Skeletal muscle satellite cell (primary cell): ENCODE data around the gene GALNT9.

Experiments used
- H3K27me3 ChIP-seq: 2 replicates; pipeline ENCODE4 v1.7.0; 2013; ENCODE audit warnings: low read length; ENCODE audit not compliant: control insufficient read depth, insufficient read depth
- H3K36me3 ChIP-seq: 2 replicates; pipeline ENCODE4 v1.7.0; 2013; ENCODE audit warnings: mild to moderate bottlenecking, control low read depth, low read length; ENCODE audit not compliant: insufficient read depth
- H3K4me1 ChIP-seq: 2 replicates; pipeline ENCODE4 v1.7.0; 2013; ENCODE audit warnings: low read length; ENCODE audit not compliant: control insufficient read depth, insufficient read depth
- H3K4me2 ChIP-seq: 2 replicates; pipeline ENCODE4 v1.7.0; 2013; ENCODE audit warnings: mild to moderate bottlenecking, low read length
- H3K4me3 ChIP-seq: 2 replicates; pipeline ENCODE4 v1.7.0; 2013; ENCODE audit warnings: low read length
- H3K9ac ChIP-seq: 2 replicates; pipeline ENCODE4 v1.7.0; 2013; ENCODE audit warnings: mild to moderate bottlenecking, low read depth, low read length, moderate library complexity
- H3K9me3 ChIP-seq: replicated peaks from 2 replicates; pipeline ENCODE4 v1.7.0; 2013; ENCODE audit warnings: mild to moderate bottlenecking, control low read depth, low read length

The GALNT9 gene

DNA sequence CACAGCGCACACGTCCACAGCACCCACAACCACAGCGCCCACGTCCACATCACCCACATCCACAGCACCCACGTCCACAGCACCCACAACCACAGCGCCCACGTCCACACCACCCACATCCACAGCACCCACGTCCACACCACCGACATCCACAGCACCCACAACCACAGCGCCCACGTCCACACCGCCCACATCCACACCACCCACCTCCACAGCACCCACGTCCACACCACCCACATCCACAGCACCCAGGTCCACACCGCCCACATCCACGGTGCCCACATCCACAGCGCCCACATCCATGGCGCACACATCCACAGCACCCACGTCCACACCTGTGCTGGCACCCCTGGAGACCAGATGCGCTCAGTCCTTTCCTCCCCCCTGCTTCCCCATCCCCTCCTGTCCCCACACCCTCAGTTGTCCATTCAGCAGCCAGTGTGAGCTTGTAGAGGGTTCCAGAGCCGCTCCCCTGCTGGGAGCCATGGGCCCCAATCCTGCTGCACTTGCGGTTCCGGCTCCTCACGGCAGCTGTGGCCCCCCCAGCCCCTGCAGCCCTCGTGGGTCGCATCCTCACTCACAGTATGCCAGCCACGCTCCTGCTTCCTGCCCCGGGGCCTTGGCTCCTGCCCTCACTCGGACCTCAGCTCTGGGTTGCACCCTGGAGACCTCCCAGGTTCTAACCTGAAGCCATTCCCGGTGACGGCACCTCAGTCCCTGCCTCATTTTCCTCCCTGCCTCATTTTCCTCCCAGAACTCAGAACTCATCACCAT lies 37.8 kb downstream of the GALNT9 start:
- no peak overlapping the region for H3K4me3 ChIP-seq
- H3K9ac ChIP-seq = no peak overlapping the region
- H3K36me3 ChIP-seq = no peaks in the 10 kb centered on the region
- H3K27me3 ChIP-seq = peaks cover 34% of the 10 kb centered on the region
- H3K4me2 ChIP-seq = no peak overlapping the region
- peaks cover 2% of the 10 kb centered on the region for H3K4me1 ChIP-seq
- H3K9me3 ChIP-seq = no peaks in the 10 kb centered on the region

- no peaks in the 10 kb centered on the region for H3K9me3 ChIP-seq
- H3K27me3 ChIP-seq = peaks cover 45% of the 10 kb centered on the region
- no peak overlapping the region for H3K4me2 ChIP-seq
- no peak overlapping the region for H3K4me3 ChIP-seq
- H3K36me3 ChIP-seq = no peaks in the 10 kb centered on the region
- no peak overlapping the region for H3K9ac ChIP-seq
- H3K4me1 ChIP-seq = peaks cover 7% of the 10 kb centered on the region
These were observed 39.2 kb downstream of the GALNT9 start for GRCh38 chr12:132290203-132290540.

DNA sequence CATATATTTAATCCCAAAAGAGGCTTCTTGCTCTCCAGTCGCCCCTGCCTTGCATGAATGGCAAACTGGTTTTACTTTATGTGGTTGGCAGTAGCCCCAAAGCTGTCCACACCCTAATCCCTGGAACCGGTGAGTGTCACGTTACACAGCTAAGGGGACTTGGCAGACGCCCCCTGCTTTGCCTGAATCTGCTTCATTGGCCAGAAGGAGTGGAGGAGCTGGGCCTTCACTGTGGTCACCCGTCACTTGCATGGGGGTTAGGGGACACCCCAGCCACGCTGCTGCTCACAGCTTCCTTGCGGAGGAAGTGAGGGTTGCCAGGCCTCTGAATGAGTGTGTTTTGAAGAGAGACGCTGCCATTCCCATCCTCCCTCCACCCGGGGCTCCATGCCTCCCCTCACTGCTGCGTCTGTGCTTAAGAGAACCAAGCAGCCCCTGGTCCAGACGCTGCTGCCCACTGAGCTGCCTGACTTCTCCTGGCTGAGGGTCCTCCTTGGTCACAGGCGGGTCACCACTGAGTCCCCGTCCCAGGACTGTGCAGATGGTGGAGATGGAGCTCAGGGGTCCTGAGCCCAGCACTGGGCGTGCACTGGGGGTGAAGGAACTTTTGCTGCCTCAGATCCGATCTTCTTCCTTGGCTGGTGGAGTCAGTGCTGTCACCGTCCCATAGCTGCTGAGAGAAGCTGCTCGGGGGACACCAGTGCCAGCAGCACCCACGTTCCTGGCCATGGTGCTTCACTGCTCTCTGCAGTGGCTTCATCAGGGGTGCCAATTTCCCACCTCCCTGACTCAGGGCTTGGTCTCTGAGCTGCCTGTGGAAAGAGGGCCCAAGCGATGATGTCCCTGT lies 39.8 kb downstream of the GALNT9 start:
- Histone ChIP-seq H3K4me1 (peaks cover 7% of the 10 kb centered on the region), H3K9ac (no peak overlapping the region), H3K4me2 (no peak overlapping the region), H3K9me3 (no peaks in the 10 kb centered on the region), H3K36me3 (no peaks in the 10 kb centered on the region), H3K4me3 (no peak overlapping the region), H3K27me3 (peaks cover 51% of the 10 kb centered on the region)

GRCh38 chr12:132288516-132289215 lies 40.7 kb downstream of the GALNT9 start:
- Histone ChIP-seq H3K4me1 (peaks cover 7% of the 10 kb centered on the region), H3K9ac (no peak overlapping the region), H3K4me2 (no peak overlapping the region), H3K9me3 (no peaks in the 10 kb centered on the region), H3K4me3 (no peak overlapping the region), H3K27me3 (peaks cover 56% of the 10 kb centered on the region), H3K36me3 (no peaks in the 10 kb centered on the region)

DNA sequence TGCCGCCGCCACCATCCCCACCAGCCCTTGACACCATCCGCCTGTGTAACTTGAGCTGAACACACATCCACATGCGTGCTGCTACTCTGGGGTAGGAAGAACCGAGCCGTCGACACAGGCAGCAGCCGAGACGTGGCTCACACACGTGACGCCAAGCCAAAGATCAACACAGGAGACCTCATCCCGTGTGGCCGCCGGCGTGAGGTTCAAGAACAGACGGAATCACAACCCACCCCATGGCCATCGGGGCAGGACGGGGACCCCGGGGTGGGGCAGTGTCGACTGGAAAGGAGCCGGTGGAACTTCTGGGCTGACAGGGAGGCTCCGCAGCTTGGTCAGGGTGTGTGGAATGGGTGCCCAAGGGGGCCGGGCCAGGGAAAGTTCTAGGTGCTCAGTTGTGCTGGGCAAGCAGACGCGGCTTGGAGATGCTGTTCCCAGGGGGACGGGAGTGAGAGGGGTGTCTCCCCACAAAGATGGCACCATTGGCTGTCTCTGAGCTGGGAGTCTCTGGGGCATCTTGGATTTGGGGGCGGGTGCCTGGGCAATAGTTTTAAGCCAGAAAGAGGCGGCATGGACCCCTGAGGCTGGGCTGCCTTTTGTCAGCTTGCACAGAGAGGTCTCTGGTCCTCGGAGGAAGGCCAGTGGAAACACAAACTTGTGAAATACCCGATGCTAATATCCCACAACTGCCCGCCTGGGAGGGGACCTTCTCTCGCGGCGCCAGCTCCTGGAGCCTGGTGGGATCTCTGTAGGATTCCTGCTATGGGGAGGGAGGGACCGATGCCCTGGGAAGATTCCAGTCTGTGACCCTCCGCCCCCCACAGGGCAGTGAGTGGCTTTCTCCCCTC lies 41.8 kb downstream of the GALNT9 start:
- no peak overlapping the region for H3K9ac ChIP-seq
- peaks cover 7% of the 10 kb centered on the region for H3K4me1 ChIP-seq
- H3K36me3 ChIP-seq = no peaks in the 10 kb centered on the region
- peaks cover 56% of the 10 kb centered on the region for H3K27me3 ChIP-seq
- H3K4me3 ChIP-seq = no peak overlapping the region
- H3K9me3 ChIP-seq = no peaks in the 10 kb centered on the region
- H3K4me2 ChIP-seq = no peak overlapping the region

DNA sequence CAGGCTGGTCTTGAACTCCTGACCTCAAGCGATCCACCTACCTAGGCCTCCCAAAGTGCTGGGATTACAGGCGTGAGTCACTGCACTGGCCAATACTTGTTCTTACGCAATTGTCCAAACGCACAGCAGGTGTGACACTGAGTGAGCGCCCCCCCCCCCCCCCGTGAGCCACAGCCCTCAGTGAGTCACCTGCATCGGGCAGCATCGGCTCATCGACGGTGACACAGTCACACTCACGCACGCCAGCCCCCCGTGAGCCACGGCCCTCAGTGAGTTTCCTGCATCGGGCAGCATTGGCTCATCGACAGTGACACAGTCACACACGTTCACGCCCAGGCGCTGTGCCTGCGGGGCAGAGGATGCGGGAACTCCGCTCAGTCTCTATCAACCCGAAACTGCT lies 42.5 kb downstream of the GALNT9 start:
- peaks cover 7% of the 10 kb centered on the region for H3K4me1 ChIP-seq
- H3K4me3 ChIP-seq = no peak overlapping the region
- peaks cover 56% of the 10 kb centered on the region for H3K27me3 ChIP-seq
- no peak overlapping the region for H3K4me2 ChIP-seq
- H3K9me3 ChIP-seq = no peaks in the 10 kb centered on the region
- H3K9ac ChIP-seq = no peak overlapping the region
- H3K36me3 ChIP-seq = no peaks in the 10 kb centered on the region

- Histone ChIP-seq H3K4me1 (peaks cover 7% of the 10 kb centered on the region), H3K4me2 (no peak overlapping the region), H3K4me3 (no peak overlapping the region), H3K27me3 (peaks cover 56% of the 10 kb centered on the region), H3K36me3 (no peaks in the 10 kb centered on the region), H3K9ac (no peak overlapping the region), H3K9me3 (no peaks in the 10 kb centered on the region)
These were observed 43.3 kb downstream of the GALNT9 start for GRCh38 chr12:132285991-132286681.

DNA sequence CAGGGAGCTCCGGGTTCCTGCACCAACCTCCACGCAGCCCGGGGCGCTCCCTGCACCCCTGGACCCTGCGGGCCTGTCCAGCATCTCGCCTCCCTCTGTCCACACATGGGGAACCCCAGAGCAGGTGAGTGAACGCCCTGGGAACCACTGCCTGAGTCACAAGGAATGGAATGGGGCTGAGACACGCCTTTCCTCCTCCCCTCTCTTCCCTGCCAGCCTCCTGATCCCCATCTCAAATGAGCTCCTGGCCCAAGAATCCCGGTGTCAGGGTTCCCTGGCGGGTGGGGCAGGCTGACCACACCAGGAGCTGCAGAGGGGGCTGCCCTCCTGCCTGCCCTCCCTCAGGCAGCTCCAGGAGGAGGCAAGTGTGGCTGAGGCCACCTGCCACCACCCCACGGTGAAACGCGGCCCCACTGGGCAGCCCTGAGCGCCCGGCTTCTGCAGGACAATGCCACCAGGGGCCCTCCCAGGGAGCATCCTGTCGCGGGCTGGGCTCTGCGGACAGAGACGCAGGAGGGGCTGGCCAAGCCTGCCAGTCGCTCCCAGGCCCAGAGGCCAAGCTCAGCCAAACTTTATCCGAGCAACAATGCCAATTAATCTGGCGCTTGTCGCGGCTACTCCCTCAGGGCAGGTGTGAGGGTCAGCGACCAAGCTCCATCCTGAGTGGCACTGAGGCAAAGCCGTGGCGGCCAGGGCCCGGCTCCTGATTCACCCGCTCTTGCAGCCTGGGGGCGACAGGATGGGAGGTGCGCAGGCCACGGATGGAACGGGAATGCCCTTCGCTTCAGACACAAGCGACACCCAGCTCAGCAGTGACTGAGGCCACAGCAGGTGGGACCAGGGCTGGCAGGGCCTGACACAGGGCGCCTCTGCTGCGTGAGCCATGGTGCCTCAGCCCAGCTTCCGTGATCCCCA lies 44.3 kb downstream of the GALNT9 start:
- Histone ChIP-seq H3K9me3 (no peaks in the 10 kb centered on the region), H3K4me2 (no peak overlapping the region), H3K27me3 (peaks cover 59% of the 10 kb centered on the region), H3K4me1 (peaks cover 7% of the 10 kb centered on the region), H3K36me3 (no peaks in the 10 kb centered on the region), H3K4me3 (no peak overlapping the region), H3K9ac (no peak overlapping the region)

DNA sequence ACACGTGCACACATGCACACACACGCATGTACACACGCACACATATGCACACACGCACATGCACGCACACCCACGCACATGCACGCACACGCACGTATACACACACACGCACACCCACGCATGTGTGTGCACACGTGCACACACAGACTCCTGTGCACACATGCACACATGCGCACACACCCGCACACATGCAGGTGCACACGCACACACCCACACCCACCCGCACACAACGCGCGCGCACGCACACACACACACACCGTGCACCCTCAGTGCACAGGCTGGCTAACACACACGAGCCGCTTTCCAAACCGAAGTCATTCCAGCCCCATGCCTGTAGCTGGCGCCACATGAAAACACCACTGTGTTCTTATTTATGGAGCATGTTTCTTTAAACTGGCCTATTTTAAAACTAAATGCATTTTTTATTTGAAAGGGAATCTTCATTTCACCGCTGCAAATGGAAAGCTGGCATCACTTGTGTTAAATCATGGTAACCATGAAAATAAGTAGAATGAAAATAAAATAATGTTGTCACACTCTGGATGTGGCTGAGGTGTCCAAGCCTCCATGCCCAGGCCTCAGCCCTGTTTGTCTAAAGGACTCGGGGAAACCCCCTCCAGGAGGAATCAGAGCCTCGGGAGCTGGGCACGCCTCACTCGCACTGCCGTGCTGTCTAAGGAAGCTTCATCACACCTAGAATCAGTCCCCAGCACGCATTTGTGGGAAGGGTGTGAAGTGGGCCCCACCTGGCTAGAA lies 45.1 kb downstream of the GALNT9 start:
- Histone ChIP-seq H3K9me3 (no peaks in the 10 kb centered on the region), H3K4me1 (peaks cover 7% of the 10 kb centered on the region), H3K27me3 (peaks cover 60% of the 10 kb centered on the region), H3K4me3 (no peak overlapping the region), H3K9ac (no peak overlapping the region), H3K36me3 (no peaks in the 10 kb centered on the region), H3K4me2 (no peak overlapping the region)
